Inferior parietal cortex (tissue), 1 donor: ENCODE results near the gene NSUN7.

Experiments
- DNase-seq: peaks from one replicate; pipeline ENCODE4 v3.0.0-alpha.2; 2016; ENCODE audit errors: extremely low spot score

The NSUN7 gene

GRCh38 chr4:40734497-40734896 lies 15.3 kb upstream of the NSUN7 start:
- no peak for DNase-seq

GRCh38 chr4:40736910-40737309 lies 12.8 kb upstream of the NSUN7 start:
- DNase-seq = peak; percentile 82

GRCh38 chr4:40737879-40738278 lies 11.9 kb upstream of the NSUN7 start:
- DNase-seq = no peak

GRCh38 chr4:40739347-40739746 lies 10.4 kb upstream of the NSUN7 start:
- DNase-seq = no peak

GRCh38 chr4:40744218-40744617 lies 5.5 kb upstream of the NSUN7 start:
- no peak for DNase-seq

- DNase-seq = no peak
These were observed 4.3 kb upstream of the NSUN7 start for GRCh38 chr4:40745285-40745984.

GRCh38 chr4:40747207-40747835 lies 2.4 kb upstream of the NSUN7 start:
- DNase-seq = no peak

GRCh38 chr4:40750461-40751258 lies 905 bp downstream of the NSUN7 start:
- no peak for DNase-seq

- DNase-seq = no peak
These were observed 5.9 kb downstream of the NSUN7 start for GRCh38 chr4:40755616-40756015.

- no peak for DNase-seq
These were observed 13.5 kb downstream of the NSUN7 start for GRCh38 chr4:40763228-40763716.

GRCh38 chr4:40769266-40769665 lies 19.5 kb downstream of the NSUN7 start:
- DNase-seq = no peak

- DNase-seq = no peak
These were observed 28.3 kb downstream of the NSUN7 start for GRCh38 chr4:40778090-40778489.

GRCh38 chr4:40782876-40783275 lies 33.1 kb downstream of the NSUN7 start:
- peak; percentile 10 for DNase-seq

GRCh38 chr4:40785727-40786126 lies 36.0 kb downstream of the NSUN7 start:
- DNase-seq = no peak

- no peak for DNase-seq
These were observed 38.6 kb downstream of the NSUN7 start for GRCh38 chr4:40788331-40788730.

GRCh38 chr4:40789031-40789430 lies 39.3 kb downstream of the NSUN7 start:
- no peak for DNase-seq

- DNase-seq = no peak
These were observed 40.0 kb downstream of the NSUN7 start for GRCh38 chr4:40789771-40790170.

- DNase-seq = no peak
These were observed 50.3 kb downstream of the NSUN7 start for GRCh38 chr4:40800064-40800463.

- DNase-seq = no peak
These were observed 54.8 kb downstream of the NSUN7 start for GRCh38 chr4:40804598-40804997.

- DNase-seq = no peak
These were observed 59.2 kb downstream of the NSUN7 start for GRCh38 chr4:40808926-40809457.

- no peak for DNase-seq
These were observed 62.2 kb downstream of the NSUN7 start for GRCh38 chr4:40811956-40812355.

GRCh38 chr4:40812386-40812785 lies 62.6 kb downstream of the NSUN7 start:
- DNase-seq = no peak
